GM18520 (cell line): ENCODE results near the gene TBC1D23.
"Not testable (repeated sequence)": the region's sequence is repeated elsewhere in the genome, so short reads cannot be mapped to it uniquely, and the experiment has no call there.

Experiments
- ATAC-seq: cut with Tn5 transposase; IDR thresholded peaks from one replicate; pipeline ENCODE4 v1.9.1; 2021; ENCODE audit not compliant: unreplicated experiment

The TBC1D23 gene

GRCh38 chr3:100295089-100295488 lies 34.3 kb downstream of the TBC1D23 start:
- no peak for ATAC-seq

DNA sequence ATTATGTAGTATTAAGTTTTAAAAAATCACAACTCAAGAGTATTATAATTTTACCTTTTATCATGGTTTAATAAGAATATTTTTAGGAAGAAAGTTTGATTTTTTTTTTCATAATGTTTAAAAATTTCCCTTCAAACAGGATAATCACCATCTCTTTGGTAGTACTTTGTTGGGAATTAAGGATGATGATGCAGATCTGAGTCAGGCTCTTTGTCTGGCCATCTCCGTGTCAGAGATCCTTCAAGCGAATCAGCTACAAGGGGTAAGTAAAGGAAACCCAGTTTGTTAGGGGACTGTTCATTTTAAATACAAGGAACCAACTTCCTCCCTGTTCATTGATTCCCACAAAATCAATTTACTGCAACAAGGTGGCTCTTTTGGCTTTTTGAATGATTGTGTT lies 37.0 kb downstream of the TBC1D23 start:
- ATAC-seq, result no peak

DNA sequence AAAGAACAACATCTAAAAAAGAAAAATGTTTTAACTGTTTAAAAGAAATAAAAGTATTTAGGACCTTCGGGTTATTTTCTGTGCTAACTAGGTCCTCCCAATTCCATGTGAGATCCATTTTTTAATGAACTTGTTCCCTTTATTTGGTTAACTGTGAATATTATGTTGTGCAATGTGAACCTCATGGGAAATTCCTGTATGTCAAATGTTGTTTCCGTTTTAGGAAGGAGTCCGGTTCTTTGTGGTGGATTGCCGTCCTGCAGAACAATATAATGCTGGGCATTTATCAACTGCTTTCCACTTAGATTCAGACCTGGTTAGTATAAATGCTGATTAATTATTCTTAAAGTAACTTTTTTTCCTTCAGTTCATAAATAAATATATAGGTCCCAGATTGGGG lies 38.2 kb downstream of the TBC1D23 start:
- ATAC-seq, result no peak

DNA sequence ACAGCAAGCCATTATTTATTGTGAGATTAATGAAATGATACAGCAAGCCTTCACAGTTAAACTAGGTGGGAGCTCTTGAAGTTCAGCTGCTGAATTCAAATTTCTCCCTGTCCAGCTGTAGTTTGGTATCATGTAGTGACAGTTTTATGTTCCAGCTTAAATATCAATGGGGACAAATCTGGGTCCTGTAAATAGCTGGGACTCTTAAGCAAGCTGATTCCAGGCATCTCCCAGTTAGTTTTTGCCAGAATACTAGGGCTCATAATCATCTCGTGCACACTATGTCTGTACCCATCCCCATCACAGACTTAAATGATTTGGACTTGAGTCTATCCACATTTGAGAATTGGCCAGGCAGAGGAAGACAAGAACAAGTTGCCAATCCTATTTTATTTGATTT lies 45.9 kb downstream of the TBC1D23 start:
- ATAC-seq, result no peak

DNA sequence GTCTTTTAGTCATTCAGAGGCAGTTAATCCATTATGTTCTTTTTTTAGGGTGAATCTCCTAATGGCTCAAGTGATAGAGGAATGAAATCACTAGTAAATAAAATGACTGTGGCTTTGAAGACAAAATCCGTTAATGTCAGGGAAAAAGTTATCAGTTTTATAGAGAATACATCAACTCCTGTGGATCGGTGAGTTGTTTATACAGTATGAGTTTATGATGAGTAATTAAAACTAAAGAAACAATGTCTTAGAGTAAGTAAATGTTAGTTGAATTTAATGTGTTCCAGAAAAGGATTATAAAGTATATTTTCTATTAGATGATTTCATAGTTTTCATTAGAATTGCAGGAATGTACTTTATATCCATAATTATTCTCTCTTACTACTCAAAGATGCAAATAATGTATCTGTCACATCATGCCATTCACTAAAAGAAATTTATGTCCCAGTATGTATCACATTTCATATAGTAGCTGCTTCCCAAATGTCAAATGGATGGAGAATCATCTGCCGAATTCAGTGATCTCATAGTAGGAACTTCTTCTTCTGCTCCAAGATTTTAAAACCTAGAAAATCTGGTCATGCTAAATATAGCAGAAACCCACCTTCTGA lies 49.7 kb downstream of the TBC1D23 start:
- no peak for ATAC-seq

DNA sequence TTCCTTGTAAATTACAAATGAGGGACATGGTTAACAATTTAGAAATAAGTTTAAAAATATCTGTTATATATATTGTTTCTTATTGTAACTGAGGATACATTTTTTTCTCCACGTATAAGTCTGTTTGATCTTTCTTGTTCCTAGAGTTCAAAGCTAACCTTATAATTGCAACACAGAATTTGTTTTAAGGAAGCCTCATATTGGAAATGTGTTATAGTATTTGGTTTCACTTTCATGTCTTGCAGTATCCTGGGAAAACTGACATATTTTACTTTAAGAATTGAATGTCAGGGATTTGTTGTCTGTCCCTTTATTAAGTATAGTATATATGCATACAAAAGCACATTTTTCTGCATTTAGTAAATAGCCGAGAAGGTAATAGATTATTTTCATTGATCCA lies 50.2 kb downstream of the TBC1D23 start:
- ATAC-seq, result no peak

- no peak for ATAC-seq
Measured at GRCh38 chr3:100316641-100317069, 55.9 kb downstream of the TBC1D23 start.

- ATAC-seq, result no peak
Measured at GRCh38 chr3:100317912-100318311, 57.1 kb downstream of the TBC1D23 start.

DNA sequence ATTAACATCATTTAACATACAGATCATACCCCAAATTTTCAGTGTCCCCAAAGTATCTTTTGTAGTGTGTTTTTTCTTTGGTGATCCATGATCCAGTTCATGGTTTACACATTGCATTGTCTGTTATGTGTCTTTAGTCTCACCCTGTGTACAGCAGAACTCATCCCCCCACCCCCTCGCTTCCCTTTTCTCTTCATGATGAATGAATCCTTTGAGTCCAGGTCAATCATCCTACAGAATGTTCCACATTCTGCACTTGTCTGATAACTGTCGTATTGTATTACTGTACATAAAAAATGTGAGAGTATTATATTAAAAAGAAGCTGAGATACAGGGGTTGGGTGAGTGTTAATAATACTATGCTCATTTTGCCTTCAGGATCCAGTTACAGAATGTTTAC lies 59.2 kb downstream of the TBC1D23 start:
- no peak for ATAC-seq

- ATAC-seq, result no peak
Measured at GRCh38 chr3:100324044-100324443, 63.3 kb downstream of the TBC1D23 start.

- no peak for ATAC-seq
Measured at GRCh38 chr3:100325827-100326226, 65.0 kb downstream of the TBC1D23 start.

GRCh38 chr3:100327377-100327776 lies 66.6 kb downstream of the TBC1D23 start:
- not testable (repeated sequence) for ATAC-seq

- ATAC-seq, result no peak
Measured at GRCh38 chr3:100329800-100330489, 69.2 kb downstream of the TBC1D23 start.

- no peak for ATAC-seq
Measured at GRCh38 chr3:100330651-100331050, 69.9 kb downstream of the TBC1D23 start.

- ATAC-seq, result no peak
Measured at GRCh38 chr3:100331660-100332059, 70.9 kb downstream of the TBC1D23 start.

GRCh38 chr3:100333051-100333450 lies 72.3 kb downstream of the TBC1D23 start:
- no peak for ATAC-seq

GRCh38 chr3:100333970-100334487 lies 73.2 kb downstream of the TBC1D23 start:
- no peak for ATAC-seq

DNA sequence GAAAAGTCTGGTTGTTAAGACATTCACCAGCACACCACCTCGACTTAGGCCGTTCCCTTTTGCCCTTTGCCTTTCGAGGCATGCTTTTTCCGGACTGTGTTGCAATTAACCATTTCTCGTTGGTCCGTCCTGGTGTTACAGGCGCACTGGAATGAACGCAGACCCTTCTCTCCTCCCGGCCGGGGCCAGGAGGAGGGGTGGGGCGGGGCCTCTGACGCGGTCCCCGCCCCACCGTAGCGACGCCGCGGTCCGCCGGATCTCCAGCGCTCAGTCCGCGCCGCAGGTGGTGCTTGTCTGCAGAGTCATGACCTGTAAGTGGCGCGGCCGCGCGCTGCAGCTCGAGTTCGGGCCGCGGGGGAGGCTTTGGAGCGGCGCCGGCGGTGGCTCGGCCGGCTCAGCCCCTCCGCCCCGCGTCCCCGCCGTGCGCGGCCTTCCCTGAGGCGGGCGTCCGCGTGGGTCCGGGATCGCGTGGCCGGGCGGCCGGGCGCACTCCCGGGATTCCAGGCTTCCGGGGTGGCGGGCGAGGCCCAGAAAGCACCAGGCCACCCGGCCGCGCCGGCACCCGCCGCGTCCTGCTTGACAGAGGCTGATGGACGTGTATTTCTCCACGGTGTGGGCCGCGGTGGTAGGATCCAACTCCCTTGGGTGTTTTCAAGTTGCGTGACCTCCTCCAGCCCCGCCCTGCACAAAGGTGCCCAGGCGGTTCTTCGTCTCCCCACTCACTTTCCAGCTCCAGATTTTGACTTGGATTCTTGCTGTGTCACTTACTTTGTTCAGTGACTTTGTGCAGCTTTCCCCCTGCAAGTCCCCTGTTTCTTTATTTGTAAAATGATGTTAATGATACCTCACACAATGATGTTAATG lies 73.9 kb downstream of the TBC1D23 start, which contains the start of gene NIT2:
Gene NIT2 (plus strand): TSS at position 270 of the 864 bp plus-strand sequence. CDS start 35 bp downstream, at position 305.
- peak; percentile 91 for ATAC-seq

GRCh38 chr3:100335434-100335833 lies 74.6 kb downstream of the TBC1D23 start:
- ATAC-seq, result peak; percentile 56

DNA sequence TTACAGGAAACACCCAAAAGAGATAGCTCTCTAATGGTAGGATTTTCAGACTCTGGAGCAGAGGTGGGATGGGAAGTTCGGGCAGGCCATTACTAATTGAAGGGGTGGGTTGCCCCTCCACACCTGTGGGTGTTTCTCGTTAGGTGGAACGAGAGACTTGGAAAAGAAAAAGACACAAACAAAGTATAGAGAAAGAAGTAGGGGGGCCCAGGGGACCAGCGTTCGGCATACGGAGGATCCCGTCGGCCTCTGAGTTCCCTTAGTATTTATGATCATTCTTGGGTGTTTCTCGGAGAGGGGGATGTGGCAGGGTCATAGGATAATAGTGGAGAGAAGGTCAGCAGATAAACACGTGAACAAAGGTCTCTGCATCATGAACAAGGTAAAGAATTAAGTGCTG lies 75.4 kb downstream of the TBC1D23 start:
- not testable (repeated sequence) for ATAC-seq

GRCh38 chr3:100338911-100339310 lies 78.1 kb downstream of the TBC1D23 start:
- ATAC-seq, result no peak
